ENCODE data around the gene ZNF775.

ZNF775 gene

DNA sequence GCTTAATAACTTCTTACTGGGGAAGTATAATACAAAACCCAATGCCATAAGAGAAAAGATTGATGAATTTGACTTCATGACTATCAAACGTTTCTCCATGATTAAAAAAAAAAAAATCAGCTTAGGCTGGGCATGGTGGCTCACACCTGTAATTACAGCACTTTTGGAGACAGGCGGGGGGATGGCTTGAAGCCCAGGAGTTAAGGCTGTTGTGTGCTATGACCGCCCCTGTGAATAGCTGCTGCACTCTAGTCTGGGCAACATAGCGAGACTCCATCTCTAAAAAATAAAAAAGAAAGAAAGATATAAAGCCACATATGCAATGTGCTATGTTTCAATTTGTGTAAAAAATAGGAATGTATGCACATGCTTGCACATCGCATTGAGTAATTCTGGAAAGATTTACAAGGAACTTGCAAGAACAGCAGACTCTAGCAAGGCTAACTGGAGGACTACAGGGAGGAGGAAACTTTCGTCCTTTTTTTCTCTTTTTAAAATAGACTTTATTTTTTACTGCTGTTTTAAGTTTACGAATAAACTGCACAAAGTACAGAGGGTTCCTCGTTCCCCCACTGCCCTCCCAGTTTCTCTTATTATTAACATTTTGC lies 27.4 kb upstream of the ZNF775 start:
- DNase-seq = no peak

DNA sequence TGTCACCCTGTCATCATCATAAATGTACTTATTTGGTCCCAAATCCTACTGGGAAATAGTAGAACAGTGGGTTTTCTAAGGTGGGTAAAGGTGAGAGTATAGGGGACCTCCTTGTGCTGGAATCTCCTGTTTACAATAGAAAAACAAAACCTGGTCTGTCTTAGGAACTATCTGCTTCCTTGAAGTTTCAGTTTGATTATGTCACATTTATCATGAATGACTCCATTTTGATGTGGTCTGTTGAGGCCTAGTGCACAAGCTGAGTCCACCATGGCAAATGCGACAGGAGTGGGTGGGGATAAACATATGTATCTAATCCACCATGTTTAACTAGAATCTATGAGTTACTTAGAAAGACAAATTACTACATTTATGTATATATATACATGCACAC lies 23.5 kb upstream of the ZNF775 start:
- DNase-seq = no peak

DNA sequence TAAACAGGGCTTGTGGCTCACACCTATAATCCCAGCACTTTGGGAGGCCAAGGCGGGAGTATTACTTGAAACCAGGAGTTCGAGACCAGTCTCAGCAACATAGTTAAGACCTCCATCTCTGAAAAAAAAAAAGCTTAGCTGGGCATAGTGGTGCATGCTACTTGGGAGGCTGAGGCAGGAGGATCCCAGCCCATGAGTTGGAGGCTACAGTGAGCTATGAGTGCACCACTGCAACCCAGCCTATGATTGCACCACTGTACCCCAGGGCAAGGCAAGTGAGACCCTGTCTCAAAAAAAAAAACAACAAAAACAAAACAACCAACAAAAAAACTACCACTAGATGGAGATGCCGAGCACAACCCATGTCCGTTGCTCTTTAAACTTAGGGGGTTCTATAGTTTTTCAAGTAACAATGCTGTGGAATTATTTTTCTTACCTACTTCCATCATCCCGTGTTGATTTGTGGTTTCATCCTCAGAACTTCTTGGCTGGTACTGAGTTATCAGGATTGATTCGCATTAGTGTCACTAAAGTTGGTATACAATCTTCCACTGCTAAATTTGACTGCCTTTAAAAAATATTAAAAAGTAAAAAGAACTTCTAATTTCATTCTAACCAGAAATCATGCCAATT lies 22.7 kb upstream of the ZNF775 start:
- DNase-seq = peak; percentile 35

DNA sequence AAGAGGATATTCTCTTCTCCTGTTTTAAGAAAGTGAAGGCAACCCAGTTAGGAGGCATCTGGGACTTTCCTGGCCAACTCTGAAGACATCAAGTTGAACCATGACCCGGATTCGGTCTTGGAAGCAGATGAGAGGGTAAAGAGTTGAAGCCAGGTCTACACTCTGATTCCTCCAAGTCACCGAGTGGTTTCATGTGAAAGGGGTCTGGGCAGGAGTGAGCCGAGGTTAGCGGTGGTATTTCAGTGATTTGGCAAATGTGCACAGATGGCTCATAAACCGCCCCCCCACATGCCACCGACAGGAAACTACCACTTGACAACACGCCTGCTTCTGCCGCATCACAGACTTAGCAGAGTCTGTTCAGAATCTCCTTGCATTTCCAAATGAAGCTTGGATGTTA lies 21.9 kb upstream of the ZNF775 start:
- DNase-seq = no peak

DNA sequence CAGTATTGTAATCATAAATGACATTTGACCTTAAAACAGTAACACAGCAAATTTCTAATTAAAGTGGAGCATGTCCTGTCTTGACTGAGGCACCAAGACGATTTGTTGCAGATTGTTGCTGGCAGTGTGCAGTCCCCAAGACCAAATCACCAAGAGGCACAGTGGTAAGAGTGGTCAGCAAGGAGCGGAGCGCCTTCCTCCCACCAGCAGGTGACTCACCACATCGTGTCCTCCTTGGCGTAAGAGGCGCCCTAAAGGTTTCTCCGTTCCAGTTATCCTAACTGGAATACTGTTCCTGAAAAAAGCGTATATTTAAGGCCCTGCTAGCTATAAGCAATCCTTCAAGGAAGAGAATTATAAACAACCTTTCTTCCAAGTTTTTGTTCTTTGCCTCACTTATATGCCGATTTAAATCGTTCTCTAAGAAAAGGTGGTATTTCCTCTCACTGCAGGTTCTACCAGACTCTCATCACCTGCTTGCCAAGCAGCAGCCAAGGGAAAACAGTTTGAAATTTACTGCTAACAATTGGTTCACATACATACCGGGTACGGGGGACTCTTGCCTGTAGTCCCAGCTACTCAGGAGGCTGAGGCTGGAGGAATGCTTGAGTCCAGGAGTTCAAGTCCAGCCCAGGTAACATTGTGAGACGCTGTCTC lies 21.2 kb upstream of the ZNF775 start:
- DNase-seq = no peak

DNA sequence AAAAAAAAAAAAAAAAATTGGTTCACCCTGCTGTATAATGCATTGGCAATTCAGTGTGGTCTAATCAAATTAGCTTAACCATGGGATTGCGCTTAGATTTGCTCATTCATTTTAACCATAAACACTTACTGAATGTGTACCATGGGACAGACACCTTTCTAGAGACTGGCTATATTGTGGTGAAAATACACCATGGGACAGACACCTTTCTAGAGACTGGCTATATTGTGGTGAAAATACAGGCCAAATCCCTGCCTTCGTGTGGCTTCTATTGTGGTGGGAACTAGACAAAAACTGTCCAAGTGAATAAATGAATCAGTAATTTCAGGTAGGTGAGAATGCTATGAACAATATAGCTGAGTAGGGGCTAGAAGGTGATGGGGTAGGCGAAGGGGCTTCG lies 20.7 kb upstream of the ZNF775 start:
- DNase-seq = no peak

DNA sequence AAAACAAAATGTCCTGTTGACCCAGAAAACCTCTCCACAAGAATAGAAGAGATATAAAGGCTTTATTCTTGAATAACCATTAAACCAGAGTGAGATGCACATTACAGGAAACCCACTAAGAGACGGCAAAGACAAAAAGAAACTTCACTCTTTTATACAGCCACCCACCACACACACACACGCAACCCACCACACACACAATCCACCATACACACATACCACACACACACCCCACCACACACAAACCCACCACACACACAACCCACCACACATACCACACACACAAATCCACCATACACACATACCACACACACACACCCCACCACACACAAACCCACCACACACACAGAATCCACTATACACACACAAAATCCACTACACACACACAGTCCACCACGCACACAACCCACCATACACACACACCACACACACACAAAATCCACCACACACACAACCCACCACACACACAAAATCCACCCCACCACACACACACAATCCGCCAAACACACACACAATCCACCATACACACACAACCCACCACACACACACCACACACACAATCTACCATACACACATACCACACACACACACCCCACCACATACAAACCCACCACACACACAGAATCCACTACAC lies 20.0 kb upstream of the ZNF775 start:
- DNase-seq = no peak

DNA sequence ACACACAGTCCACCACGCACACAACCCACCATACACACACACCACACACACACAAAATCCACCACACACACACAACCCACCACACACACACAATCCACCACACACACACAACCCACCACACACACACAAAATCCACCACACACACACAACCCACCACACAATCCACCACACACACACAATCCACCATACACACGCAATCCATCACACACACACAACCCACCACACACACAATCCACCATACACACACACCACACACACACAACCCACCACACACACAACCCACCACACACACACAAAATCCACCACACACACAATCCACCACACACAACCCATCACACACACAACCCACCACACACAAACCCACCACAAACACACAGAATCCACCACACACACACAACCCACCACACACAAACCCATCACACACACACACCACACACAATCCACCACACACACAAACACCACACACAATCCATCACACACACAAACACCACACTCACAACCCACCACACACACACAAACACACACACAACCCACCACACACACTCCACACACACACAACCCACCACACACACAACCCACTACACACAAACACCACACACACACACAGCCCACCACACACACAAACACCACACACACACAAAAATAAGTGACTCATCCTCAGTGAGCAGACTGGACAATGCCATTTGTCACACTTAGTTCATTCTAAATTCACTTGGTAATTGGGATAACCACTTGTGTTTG lies 19.3 kb upstream of the ZNF775 start:
- DNase-seq = no peak

DNA sequence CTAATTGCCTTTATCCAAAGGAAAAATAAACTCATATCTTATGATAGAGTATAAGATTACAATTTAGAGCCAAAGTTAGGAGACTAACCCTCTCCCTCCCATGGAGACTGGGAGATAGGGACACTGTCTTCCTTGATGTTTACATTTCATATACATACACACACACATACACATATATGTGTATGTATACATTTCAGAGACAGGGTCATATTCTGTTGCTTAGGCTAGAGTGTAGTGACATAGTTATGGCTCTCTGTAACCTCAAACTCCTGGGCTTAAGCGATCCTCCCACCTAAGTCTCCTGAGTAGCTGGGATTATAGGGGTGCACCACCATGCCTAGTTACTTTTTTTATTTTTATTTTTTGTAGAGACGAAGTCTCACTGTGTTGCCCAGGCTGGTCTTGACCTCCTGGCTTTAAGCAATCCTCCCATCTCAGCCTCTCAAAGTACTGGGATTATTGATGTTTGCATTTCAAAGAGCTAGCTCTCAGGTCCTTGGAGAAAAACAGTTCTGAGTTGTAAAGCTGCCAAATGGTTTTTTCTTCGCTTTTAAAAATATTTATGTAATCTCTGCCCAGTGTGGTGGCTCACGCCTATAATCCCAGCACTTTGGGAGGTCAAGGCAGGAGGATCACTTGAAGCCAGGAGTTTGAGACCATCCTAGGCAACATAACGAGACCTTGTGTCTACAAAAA lies 18.6 kb upstream of the ZNF775 start:
- no peak for DNase-seq

DNA sequence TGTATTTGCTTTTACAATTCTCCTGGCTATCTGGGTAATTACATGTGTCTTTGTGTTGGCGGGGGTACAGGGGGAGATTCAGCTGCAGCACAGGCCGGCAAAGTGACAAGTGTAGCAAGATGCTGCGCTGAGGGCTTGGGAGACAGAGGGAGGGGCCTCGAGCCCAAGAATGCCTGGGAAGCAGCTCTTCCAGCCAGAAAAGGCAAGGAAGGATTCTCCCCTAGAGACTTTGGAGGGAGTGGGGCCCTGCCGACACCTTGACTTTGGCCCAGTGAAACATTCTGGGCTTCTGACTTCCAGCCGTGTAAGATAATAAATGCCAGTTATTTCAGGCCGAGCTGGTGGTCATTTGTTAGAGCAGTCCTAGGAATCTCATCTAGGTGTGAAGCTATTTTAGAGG lies 17.7 kb upstream of the ZNF775 start:
- no peak for DNase-seq

DNA sequence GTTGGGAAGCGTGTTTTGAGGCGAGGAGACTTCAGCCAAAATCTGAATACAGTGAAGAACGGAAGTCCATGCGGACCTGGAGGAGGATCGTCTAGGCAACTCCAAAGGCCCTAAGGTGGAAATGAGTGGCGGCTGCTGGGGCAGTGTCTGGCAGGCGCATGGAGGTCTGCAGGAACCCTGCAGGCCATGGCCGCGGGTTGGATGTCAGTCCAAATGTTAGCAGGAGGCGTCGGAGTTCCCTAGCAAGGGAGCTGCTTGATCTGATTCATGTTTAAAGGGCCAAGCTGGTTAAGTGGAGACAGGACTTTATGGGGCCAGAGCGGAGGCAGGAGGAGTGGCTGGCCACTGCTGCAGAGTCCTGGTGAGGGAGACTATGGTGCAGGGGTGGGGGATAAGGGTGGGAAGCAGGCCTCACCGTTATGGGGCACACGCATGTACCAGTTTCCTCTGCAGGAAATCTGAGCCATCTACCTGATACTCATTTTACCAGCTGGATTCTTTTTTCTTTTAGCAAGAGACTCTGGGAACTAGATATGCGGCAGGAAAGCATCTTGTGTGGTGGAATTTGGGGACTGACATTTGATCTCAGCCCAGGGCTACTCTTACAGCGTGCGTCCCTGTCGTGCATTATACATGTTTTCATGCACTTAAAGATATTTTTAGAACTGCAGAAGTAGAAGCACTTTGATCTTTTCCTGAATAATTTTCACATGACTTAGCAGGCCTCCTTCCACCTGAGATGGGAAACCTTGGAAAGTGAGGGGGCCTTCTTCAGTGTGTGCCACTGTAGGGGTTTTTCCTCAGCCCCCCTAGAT lies 17.1 kb upstream of the ZNF775 start:
- DNase-seq = no peak

DNA sequence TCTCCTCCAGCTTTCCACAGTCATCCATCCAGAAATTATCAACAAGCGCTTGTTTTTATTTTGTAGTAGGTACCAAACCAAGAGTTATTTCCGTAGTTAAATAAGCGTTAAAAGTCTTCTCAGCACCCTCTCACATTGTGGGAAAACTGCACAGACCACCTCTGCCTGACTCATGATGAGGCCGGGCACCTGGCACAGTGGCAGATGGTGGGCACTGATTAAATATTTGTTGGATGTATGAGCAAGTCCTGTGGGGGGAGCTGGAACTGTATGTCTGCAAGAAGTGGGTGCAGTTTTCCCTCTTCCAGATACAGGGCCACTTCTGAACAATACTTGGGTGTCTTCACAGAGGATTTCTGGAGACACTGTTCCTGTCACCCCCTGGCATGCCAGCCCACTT lies 15.8 kb upstream of the ZNF775 start:
- DNase-seq = no peak

DNA sequence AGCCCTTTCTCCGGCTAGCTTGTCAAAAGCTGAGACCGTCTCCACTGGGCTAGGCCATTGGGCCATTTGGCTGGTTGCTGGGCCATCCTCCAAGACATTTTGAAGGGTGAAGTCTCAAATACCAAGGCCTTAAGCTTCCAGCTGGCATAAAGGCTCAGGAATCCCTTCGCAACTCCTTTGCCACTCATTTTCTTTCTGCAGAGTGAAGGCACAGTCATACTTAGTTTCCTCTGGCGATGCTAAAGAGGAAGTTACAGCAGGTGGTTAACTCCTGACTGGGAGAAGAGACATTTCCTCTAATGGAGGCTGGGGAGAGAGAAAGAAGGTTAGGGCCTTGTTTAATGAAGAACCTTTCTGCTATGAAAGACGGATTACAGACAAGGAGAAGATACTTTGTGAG lies 15.3 kb upstream of the ZNF775 start:
- DNase-seq = no peak

DNA sequence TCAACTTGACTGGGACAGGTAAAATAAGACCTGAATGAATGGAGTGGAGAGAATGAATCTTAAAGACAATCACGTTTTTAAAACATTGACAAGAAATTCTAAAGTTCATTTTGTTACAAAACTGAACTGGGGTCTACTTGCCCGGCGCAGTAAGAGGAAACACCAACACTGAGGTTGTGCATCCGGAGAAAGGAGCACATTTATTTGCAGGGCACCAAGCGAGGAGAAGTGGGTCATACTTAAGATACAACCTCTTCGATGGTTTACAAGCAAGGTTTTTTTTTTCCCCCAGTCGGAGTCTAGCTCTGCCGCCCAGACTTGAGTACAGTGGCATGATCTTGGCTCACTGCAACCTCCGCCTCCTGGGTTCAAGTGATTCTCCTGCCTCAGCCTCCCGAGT lies 13.9 kb upstream of the ZNF775 start:
- DNase-seq = no peak

DNA sequence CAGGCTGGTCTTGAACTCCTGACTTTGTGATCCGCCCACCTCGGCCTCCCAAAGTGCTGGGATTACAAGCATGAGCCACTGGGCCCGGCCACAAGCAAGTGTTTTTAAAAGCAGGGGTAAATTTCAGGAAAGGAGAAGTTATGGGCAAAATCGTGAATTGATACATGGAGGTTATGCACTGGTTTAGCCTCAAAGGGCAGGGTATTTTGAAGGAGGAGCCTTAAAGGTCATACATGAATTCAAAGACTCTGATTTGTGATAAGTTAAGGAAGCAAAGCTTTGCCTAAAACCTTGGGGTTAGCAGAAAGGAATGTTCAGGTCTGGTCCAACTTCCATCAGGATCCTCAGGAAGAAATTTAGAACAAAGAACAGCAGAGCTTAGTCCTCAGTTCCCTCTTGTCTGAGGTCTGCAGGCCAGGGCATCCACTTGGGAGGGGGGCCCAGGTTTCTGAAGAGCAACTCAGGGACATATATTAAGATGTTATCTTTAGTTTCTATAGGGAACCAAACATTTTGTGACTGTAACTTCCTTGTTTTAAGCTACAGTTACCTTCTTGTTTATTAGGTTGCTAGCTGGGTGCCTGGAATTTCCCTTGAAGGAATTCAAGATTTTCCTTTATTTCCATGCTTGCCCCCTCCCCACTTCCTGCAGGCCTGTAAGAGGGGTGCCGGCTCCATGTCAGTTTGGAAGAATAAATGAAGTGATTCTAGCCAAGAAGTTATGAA lies 13.3 kb upstream of the ZNF775 start:
- DNase-seq = no peak

DNA sequence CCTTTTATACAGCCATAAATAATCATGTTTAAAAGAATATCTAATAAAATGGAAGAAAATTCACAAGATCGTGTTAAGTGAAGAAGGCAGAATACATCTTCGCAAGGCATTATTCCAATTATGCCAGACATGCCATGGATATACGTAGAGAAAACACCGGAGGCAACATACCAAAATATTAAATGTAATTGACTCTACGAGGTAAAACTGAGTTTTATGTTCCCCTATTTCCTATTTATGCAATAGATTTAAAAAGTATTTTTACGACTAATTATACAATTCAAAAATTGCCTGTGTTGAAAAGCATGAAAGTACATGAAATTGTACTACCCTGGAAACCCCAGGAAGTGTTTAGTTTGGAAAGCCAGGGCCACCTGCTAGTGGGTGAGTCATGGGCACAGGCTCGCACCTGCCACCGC lies 11.4 kb upstream of the ZNF775 start:
- no peak for DNase-seq

DNA sequence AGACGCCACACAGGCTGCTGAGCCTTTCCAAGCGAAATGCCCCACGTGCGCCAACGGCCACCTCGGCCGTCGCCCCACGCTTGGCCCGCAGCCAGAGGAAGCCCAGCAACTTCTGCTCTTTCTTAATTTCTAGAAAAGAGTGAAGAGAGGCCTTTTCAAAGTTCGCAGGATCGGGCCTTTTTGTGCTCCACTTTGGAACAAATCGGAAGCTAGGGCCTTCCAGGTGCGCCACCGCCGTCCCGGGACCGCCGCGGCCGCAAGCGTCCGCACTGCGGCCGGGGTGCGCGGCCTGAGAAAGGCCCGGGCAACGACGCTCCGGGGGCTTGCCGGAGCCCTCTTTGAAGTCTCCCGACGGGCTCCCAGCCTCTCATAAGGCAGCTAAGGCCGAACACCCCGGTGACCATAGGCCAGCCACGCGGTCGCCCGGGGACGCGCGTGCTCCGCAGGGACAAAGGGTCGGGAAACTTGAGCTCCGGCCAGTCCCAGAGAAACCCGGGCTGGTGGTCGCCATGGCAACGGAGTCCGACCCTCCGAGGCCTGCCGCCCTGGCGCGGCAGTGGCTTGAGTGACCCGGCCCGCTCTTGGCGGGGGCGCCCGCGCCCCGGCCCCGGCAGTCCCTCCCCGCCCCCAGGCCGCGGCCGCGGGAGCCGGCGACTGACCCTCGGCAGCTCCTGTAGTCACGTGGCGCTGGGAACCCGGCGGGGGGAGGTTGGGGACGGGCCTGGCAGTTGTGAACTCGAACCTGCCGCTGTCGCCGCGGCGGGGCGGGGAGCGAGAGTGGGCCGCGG lies 10.8 kb upstream of the ZNF775 start, which contains the start of gene REPIN1:
REPIN1 (plus strand) TSS at position 727 of the 788 bp plus-strand sequence. CDS start 890 bp downstream, outside the sequence.
- peak; percentile 88 for DNase-seq

DNA sequence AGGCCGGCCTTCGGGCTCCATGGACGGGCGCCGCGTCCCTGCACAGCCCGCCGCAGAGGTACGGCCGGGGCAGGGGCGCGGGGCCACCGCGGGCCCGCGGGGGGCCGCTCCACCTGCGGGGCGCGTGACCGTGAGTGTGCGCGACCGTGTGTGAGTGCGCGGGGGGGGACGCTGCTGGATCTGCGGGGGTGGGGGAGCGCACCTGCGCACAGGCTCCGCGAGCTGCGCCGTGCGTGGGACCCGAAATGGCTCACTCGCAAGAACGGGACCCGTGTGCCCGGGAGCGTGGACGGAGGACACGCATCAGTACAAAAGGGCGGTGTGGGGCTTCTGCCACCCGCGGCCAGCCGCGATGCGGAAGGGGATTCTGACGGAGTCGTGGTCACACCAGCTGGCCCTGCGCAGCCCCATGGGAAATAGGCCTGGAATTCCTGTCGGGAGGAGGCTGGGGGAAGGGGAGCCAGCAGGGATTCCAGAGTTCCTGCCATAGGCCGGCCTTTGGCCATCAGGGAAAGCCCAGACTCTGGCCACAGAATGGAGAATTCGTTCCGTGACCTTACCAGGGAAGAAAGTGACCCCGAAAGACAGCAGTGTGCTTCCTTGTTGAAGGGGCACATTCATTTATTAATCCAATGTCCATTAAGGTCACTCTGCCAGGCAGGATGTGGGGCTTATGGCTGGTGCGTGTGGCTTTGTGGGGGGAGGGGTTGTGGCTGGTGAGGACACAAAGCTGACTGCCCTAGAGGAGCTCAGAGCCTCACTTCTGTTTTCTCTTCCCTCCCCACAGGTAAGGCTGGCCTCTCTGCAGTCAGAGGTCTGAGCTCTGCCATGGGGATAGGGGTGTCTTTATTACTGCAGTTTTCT lies 10.0 kb upstream of the ZNF775 start:
- DNase-seq = peak; percentile 11
